NB4 (cell line): Measurements from ENCODE around the gene ATP6V0A4.

Source experiments
- POLR2A ChIP-seq: IDR thresholded peaks from 2 replicates; pipeline ENCODE4 v1.6.1; 2011; ENCODE audit warnings: mild to moderate bottlenecking; ENCODE audit not compliant: insufficient read length; ENCODE audit errors: extremely low read depth
- TF ChIP-seq, protein P1 (sequence below): IDR thresholded peaks from one replicate; pipeline ENCODE4 v1.5.1; 2012; ENCODE audit warnings: low read depth, low read length

- TF ChIP-seq POLR2A, result no peak
- TF ChIP-seq, protein P1, sequence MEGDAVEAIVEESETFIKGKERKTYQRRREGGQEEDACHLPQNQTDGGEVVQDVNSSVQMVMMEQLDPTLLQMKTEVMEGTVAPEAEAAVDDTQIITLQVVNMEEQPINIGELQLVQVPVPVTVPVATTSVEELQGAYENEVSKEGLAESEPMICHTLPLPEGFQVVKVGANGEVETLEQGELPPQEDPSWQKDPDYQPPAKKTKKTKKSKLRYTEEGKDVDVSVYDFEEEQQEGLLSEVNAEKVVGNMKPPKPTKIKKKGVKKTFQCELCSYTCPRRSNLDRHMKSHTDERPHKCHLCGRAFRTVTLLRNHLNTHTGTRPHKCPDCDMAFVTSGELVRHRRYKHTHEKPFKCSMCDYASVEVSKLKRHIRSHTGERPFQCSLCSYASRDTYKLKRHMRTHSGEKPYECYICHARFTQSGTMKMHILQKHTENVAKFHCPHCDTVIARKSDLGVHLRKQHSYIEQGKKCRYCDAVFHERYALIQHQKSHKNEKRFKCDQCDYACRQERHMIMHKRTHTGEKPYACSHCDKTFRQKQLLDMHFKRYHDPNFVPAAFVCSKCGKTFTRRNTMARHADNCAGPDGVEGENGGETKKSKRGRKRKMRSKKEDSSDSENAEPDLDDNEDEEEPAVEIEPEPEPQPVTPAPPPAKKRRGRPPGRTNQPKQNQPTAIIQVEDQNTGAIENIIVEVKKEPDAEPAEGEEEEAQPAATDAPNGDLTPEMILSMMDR, result no peak
Measured at GRCh38 chr7:138749960-138750359, 48.0 kb downstream of the ATP6V0A4 start.
